Parietal lobe (tissue), 2 donors: ENCODE results near the gene KDM4C. TPM values are rescaled to one million over a fixed set of nuclear protein-coding genes. Genes with fewer than 3 reads are reported as not detected.

Experiments
- small RNA-seq: library from RNA; depleted of rRNA; stranded (forward); fragments of <200 nt; gene quantifications from one replicate; pipeline ENCODE3, GENCODE V24; 2014; ENCODE audit warnings: low replicate concordance
- total RNA-seq: library from RNA; depleted of rRNA; stranded (reverse); fragments of >200 nt; gene quantifications from one replicate; pipeline ENCODE4 v1.2.3, GENCODE V29; 2014

Gene KDM4C
- total RNA-seq = 95.8 TPM

DNA sequence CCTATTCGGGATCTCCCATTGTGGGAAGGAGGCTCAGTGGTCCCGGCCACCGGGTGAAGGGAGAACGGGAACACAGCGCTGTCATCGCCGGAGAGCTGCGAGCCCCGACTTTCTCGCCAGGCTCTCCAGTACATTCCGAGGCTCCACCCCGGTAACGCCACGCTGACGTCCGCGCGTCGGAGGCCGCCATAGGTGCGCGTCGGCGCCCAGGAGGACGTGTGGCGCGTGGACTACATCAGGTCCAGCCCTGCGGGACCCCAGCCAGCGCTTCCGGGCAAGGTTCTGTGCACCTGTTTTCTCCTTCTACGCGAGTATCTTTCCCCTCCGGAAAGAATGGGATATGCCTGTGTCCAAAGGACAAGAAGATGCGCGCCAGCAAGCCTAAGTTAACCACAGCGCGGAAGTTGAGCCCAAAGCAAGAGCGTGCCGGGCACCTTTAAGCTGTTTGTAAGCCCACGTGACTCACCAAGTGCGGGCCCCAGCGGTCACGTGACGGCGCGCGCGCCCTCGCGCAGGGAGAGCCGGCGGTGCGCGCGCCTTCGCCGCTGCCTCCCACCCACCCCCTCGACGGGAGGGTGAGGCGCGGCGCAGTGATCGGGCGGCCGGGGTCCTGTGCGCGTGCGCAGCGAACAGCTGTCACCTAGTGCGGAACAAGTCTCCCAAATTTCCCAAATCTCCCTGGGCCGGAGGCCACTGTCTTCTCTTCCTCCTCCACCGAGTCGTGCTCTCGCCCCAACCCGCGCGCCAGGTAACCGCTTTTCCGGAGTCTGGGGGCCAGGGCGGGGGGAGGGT is at the start of gene KDM4C:
KDM4C (plus strand) TSS at position 518 of the 792 bp plus-strand sequence. CDS start 35,016 bp downstream, outside the sequence.

Small RNA genes within 50 kb of the gene (small RNA-seq; reads per million reads assigned to genes)
- gene SNRPEP2 = not detected

Other genes starting within 250 kb of the KDM4C start
- 20.7 TPM for gene GLDC, start 112.2 kb upstream of the KDM4C start, total RNA-seq